ENCODE results near the gene HSPB7.
"Not testable (repeated sequence)": the region's sequence is repeated elsewhere in the genome, so short reads cannot be mapped to it uniquely, and the experiment has no call there.

Gene HSPB7

GRCh38 chr1:16056521-16056912 is 38.7 kb upstream of the HSPB7 start:
- ATAC-seq (ENCODE audit: insufficient read depth, low read depth); H3K36me3 ChIP-seq (ENCODE audit: insufficient read depth, low read length); H4K20me1 ChIP-seq (ENCODE audit: insufficient read depth, low read length); H2AFZ ChIP-seq (ENCODE audit: low read depth, low read length); H3K4me2 ChIP-seq (ENCODE audit: insufficient read depth, low read length); H3K79me2 ChIP-seq (ENCODE audit: insufficient read depth, low read length); H3K9me3 ChIP-seq (ENCODE audit: insufficient read depth, low read length, severe bottlenecking); H3K27me3 ChIP-seq (ENCODE audit: insufficient read depth, low read length, poor library complexity); H3K27ac ChIP-seq (ENCODE audit: low read length); H3K4me3 ChIP-seq (ENCODE audit: low read depth in 1 of 2, low read length in 2 of 2); H3K9ac ChIP-seq (ENCODE audit: low read depth, low read length); DNase-seq; H3K4me1 ChIP-seq (ENCODE audit: insufficient read depth, low read length): not testable (repeated sequence)

GRCh38 chr1:16055613-16056520 is 38.0 kb upstream of the HSPB7 start:
- DNase-seq (peak; percentile 84), ATAC-seq (ENCODE audit: insufficient read depth, low read depth) (peak; percentile 97)
- Histone ChIP-seq H3K4me1 (ENCODE audit: insufficient read depth, low read length) (no peaks in the 10 kb centered on the region), H4K20me1 (ENCODE audit: insufficient read depth, low read length) (no peaks in the 10 kb centered on the region), H3K27me3 (ENCODE audit: insufficient read depth, low read length, poor library complexity) (no peaks in the 10 kb centered on the region), H3K79me2 (ENCODE audit: insufficient read depth, low read length) (no peaks in the 10 kb centered on the region), H3K4me3 (ENCODE audit: low read depth in 1 of 2, low read length in 2 of 2) (no peak overlapping the region), H3K9me3 (ENCODE audit: insufficient read depth, low read length, severe bottlenecking) (no peaks in the 10 kb centered on the region), H3K4me2 (ENCODE audit: insufficient read depth, low read length) (no peak overlapping the region), H3K36me3 (ENCODE audit: insufficient read depth, low read length) (no peaks in the 10 kb centered on the region), H3K27ac (ENCODE audit: low read length) (no peak overlapping the region), H2AFZ (ENCODE audit: low read depth, low read length) (no peak overlapping the region), H3K9ac (ENCODE audit: low read depth, low read length) (no peak overlapping the region)
- no peak for TF ChIP-seq EZH2 (IDR thresholded peaks at IDR 0.05; ENCODE audit: borderline replicate concordance, low read depth, low read length, severe bottlenecking)
- peak; percentile 92 for TF ChIP-seq CTCF (IDR thresholded peaks at IDR 0.05; ENCODE audit: borderline replicate concordance, extremely low read depth, low read length, poor library complexity, severe bottlenecking)

- H3K27me3 ChIP-seq (ENCODE audit: insufficient read depth, low read length, poor library complexity) = no peaks in the 10 kb centered on the region
- H3K9ac ChIP-seq (ENCODE audit: low read depth, low read length) = no peak overlapping the region
- H3K4me2 ChIP-seq (ENCODE audit: insufficient read depth, low read length) = no peak overlapping the region
- TF ChIP-seq EZH2 (IDR thresholded peaks at IDR 0.05; ENCODE audit: borderline replicate concordance, low read depth, low read length, severe bottlenecking) (no peak), CTCF (IDR thresholded peaks at IDR 0.05; ENCODE audit: borderline replicate concordance, extremely low read depth, low read length, poor library complexity, severe bottlenecking) (no peak)
- no peaks in the 10 kb centered on the region for H3K36me3 ChIP-seq (ENCODE audit: insufficient read depth, low read length)
- H3K4me3 ChIP-seq (ENCODE audit: low read depth in 1 of 2, low read length in 2 of 2) = no peak overlapping the region
- H2AFZ ChIP-seq (ENCODE audit: low read depth, low read length) = no peak overlapping the region
- DNase-seq (no peak), ATAC-seq (ENCODE audit: insufficient read depth, low read depth) (no peak)
- H3K9me3 ChIP-seq (ENCODE audit: insufficient read depth, low read length, severe bottlenecking) = no peaks in the 10 kb centered on the region
- no peaks in the 10 kb centered on the region for H3K4me1 ChIP-seq (ENCODE audit: insufficient read depth, low read length)
- no peak overlapping the region for H3K27ac ChIP-seq (ENCODE audit: low read length)
- H3K79me2 ChIP-seq (ENCODE audit: insufficient read depth, low read length) = no peaks in the 10 kb centered on the region
- no peaks in the 10 kb centered on the region for H4K20me1 ChIP-seq (ENCODE audit: insufficient read depth, low read length)
These were observed 37.0 kb upstream of the HSPB7 start for GRCh38 chr1:16054598-16055540.

All from DND-41 (cell line).